Right renal cortex interstitium (tissue), 3 donors: ENCODE results near the gene NCKIPSD. TPM values are rescaled to one million over a fixed set of nuclear protein-coding genes. Genes with fewer than 3 reads are reported as not detected.

Experiments used
- DNase-seq, 3 donors: peaks; one replicate each; pipeline ENCODE4 v3.0.0-alpha.2; 2013; ENCODE audit warnings: low read depth in 3 of 3, low spot score in 2 of 3
- polyA plus RNA-seq, 3 donors: library from polyadenylated mRNA; unstranded; fragments of 120-200 nt; gene quantifications; one replicate each; pipeline ENCODE4 v1.2.1, GENCODE V29; 2013; ENCODE audit not compliant: insufficient read length in 3 of 3

The NCKIPSD gene
- polyA plus RNA-seq, 3 donors = 13.6 to 18.8 (median 18.2) TPM

DNA sequence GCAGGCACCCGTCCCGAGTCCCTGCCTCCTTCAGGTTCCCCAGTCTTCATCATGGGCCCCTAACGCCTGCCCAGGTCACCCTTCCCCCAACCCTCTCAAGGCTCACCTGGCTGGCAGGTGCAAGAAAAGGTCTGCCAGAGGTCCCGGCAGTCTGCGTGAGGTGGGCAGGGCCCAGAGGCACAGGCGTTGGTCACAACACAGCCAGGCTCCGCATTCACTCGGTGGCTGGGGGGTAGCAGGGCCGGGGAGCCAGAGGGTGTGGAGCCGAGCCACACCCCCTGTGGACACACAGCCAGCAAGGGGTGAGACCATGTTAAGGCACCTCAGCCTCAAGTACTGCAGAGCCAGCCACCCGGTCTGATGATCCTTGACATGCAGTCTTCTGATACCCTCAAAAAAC, 33.9 kb downstream of the NCKIPSD start:
- DNase-seq = no peak

DNA sequence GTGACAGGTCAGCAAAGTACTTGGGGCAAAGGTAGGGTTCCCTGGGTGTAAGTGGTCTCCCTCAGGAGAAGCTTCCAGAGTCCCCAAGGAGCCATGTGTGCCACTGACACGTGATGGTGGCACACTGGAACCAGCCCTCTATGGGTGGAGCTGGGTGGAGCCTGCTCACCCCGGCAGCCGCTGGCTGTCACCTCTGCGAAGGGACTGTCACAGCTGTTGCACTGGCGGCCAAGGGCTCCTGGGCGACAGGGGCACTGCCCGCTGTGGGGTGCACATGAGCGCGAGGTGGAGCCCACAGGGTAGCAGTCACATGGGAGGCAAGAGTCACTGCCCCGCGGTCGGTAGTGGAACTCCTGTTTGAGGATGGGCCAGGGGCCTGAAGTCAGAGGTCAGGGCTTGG, 35.0 kb downstream of the NCKIPSD start:
- no peak for DNase-seq

DNA sequence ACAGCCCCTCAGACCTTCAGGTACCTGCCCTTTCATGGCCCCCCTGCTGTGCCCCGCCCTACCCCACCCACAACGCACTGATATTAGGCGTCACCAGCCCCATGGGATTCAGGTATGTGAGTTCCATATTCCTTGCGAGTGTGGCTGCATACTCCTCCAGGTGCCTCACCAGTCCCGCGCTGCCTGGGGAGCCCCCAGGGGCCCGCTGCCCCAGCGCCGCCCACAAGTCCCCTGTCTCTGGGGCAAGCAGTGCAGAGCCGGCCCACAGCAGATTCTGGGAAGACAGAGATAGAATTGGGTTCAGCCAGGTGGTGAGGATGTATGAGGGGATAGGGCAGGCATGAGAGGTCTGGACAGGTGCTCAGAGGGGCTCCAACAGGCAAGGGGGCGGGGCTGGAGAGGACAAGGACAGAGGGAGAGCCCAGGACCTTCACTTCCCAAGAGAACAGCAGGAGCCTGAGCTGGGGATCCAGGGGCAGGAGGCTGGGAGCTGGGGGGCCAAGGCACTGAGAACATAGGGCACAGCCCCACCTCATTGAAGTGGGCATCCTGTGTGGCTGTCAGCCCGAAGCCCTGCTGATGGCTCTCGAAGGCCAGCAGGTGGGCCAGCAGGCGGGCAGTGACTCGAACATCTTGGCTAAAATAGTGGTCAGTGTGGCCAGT, 37.4 kb downstream of the NCKIPSD start:
- no peak for DNase-seq

DNA sequence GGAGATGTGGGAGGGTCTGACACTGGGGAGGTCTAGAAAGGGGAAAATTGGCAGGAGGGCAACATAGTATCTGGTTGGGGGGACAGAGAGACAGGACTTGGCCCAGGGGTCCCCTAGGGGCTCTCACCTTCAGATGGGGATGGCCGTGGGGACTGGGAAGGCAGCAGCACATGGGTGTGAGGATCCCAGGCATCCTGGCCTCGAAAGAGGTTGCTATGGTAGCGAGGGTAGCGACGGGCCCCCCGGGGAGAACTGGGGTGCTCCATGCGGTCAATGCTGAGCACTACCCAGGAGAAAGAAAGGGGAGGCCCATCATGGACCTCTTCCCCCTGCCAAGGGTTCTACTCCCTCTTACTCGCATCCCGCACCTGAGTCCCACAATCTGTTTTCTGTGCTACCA, 38.0 kb downstream of the NCKIPSD start:
- no peak for DNase-seq

DNA sequence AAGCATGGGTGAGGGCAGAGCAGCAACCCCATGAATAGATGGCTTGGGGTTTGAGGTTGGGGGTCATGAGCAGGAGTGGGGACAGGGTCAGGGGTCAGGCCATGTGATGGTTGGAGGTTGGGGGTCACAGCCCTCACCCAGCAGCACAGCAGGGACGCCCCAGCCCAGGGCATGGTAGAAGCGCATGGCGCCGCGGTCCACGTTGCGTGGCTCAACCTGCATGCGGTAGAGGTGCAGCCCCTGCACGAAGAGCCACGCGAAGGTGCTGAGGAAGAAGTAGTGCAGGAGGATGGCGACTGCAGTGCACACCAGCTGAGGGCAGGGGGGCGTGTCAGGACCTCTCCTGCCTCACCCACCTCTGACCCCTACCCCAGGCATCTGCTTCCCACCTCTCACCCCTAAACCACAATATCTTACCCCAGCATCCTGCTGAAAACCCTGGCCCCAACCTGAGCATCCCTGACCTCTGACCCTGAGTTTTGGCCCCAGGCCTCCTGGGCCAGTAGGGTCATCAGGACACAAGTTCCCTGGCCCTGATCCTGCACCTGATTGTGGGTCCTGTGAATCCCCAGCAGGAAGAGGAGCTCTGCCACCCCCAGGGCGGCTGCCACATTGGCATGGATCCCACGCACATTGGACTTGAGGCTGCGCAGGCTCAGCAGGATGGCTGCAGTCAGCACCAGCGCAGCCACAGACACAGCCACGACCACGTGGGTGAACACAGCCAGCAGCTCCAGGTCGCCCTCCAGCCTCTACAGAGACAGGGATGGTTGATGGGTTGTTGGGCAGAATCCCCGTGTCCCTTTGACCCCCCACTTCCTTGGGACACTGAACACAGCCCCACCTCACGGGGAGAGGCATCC, 40.6 kb downstream of the NCKIPSD start:
- DNase-seq = no peak

DNA sequence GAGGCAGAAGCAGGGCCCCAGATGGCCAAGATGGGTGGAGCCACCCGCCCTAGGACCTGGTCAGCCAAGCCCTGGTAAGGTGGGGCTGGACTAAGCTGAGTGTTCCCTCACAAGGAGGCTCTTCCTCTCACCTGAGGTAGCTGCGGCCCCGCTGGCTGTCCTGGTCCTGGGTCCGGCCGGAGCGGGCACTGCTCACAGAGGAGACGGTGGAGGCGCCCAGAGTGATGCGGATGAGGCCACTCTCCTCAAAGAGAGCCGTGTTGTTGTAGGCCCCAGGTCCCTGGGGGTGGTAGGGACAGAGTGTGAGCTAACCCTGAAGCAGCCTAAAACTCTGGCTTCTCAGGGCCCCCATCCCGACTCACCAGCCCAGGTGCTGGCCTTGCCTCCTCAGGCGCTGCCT, 43.1 kb downstream of the NCKIPSD start:
- no peak for DNase-seq

DNA sequence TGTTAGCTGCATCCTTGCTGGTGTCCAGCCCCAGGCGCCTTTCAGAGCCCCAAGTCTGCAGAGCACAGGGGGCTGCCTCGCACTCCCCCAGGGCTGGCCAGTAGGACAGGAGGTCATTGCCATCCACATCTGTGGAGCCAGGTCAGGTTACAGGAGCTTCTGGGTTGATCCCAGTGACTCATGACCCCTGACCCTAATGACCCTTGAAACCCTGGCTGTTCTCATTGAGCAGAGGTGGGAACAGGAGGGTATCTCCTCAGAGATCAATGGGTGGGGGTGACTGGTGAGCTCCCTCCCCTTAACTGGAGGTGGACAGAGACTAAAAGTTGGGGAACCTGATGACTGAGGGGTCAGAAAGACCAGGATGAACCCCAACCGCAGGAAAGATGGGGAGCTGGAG, 44.3 kb downstream of the NCKIPSD start:
- no peak for DNase-seq

DNA sequence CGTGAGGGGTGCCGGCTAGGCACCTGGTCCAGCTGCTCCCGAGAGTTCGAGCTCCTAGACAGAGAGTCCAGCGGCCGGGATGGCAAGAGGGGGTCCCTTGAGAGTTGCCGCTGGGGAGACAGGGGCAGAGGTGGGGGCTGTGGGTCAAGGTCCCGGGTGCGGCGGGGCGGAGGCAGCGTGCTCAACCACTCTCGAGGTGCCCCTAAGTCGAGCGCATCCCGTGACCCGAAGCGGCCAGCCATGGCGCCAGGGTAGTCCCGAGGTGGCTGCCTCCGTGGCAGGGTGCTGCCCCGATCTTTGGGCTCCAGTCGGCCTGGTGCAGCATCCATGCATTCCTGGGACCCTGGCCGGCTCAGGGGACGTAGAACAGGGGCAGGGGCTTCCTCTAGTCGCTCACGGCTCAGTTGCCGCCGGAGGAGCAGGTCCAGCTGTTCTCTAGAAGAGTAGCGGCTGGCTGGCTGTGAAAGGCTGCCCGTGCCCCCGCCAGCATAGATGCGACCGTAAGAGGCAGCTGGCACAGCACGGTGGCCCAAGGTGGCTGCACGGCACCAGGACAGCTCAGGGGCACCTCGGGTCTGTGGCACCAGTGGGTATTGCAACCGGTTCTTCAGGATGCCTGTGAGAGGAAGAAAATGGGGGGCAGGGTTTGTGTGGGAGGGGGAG, 45.6 kb downstream of the NCKIPSD start:
- no peak for DNase-seq

DNA sequence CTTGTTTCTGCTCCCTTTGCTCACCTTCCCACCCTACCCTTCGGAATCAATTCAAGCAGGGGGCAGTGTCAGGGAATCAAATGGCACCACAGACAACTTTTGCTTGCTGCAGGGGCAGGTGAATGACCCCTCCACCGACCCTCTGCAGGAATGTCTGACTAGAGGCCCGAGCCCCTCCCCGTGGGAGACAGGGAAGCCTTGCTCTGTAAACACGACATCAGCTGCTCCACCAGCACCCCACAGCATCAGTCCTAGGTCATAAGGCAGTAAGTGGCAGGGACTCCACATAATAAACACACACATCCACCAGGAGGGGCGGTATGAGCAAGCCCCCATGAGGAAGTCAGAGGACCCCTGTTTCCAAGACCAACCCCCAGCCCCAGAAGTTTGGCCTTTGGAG, 48.4 kb downstream of the NCKIPSD start:
- DNase-seq = no peak

DNA sequence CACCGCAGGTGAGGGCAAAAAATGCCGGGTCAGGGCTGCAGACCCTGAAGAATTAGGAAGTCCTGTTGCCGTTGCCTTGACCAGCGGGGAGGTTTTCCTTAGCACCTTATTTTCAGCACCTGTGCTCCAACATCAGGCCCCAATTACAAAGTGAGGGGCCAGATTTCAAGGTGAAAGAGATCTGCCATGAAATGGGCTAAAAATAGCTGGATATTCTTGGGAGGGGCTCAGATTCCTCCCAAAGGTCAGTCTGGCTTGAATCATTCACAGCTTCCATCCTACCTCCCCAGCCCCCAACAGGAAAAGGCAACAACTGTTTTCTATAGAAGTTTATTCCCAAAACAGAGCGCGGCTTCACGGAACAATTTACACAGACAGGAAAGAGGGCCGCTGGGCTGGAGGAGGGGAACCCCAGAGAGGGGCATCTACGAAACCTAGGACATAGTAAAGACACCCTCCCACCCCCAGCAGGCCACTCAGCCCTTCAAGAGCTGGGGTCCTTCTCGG, 49.5 kb downstream of the NCKIPSD start:
- DNase-seq = no peak

DNA sequence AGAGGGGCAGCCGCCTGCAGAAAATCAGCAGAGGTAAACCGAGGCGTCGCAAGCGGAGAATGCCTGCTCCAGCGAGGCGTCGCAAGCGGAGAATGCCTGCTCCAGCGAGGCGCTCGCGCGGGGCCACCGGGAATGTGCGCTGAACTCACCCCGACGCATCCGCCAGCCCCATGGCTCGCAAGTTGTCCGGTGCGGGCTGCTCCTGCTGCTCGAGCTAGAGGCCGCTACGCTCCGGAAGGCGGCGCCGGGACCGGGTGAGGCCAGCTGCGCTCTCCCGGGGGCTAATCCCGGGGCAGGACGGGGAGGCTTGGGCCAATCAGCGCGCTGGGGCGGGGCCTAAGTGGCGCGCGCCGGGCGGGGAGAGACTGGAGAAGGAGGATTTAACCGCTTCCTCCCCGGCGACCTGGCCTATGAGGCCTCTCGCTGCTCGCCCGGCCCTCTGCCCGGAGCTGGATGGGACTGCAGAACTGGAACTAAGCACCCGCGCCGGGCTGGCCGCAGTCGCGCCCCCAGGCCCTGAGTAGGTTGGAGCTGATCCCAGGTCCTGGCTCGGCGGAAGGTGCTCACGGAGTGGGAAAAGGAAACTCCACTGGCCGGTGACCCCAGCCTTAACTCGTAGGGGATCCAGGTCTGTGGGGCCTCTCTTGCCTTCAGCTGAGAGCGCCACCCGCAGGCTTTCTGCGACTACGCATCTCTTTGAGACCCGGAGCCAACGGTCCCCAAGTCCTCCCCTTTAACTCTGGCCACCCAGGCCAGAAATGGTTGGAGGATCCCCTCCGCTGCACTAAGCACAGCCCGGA, 50.3 kb downstream of the NCKIPSD start, which contains the start of gene SLC26A6:
Gene SLC26A6, minus strand, starts transcription at position 240 of the 800 bp plus-strand sequence. Its CDS starts 68 bp downstream, at position 172.
- peak; percentile 72 to 94 (median 90) for DNase-seq

DNA sequence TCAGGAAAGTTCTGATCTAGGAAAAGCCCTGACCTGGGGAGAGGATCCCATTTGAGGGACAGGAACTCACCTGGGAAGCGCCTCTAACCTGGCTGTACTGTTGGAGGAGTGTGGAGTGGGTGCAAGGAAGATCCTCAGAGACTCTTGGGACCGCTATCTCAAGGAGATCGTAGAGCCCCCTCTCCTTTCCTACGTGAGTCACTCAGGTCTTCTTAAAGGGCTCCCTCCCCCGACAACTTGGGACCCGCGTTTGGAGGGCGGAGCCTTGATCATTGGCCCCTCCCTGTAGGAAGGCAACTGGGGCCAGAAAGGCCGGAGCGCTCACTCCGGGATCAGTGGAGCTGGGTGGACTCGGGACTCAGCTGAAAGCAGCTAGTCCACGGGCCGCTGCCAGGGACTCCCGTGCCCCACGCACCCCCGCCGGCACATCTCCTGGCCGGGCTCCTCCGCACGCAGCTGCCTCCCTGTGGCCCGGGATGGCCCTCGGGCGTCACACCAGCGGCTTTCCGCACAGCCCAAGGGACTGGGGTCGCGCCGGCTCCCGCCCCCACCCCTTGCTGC, 51.0 kb downstream of the NCKIPSD start:
- DNase-seq = no peak

DNA sequence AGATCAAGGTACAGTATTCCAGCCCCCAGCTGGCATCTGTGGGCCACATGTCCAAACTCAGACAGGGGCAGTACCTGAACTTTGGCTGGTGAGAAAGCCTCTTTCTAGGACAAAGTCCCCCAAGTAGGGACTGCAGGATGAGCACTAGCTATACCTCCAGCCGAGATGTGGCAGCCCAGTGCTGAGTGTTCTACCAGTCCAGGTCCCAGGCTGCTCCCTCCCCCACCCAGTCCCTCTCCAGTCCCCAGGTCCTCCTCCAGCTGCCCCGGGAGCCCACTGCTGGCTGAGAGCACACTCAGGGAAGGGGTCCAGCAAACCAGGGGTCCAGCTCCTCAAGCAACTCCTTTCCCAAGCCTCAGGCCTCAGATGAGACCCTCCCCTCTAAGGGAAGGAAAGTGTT, 52.0 kb downstream of the NCKIPSD start:
- no peak for DNase-seq

DNA sequence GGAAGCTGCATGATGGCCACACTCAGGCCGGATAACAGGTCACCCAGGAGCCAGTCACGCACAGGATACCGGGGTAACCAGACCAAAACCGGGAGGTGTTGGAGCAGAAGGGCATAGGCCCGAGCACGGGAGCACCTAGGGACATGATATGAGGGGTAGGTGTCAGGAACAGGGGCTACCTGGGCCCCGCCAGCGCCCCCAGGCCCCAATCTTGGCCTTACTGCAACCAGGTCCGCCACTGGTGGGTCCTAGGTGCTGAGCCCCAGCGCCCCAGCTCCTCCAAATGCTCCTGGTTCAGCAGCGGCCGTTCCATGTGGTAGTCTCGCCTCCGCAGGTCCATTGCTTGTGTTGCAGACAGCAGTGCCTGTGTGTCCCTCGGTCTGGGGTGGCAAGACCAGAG, 52.5 kb downstream of the NCKIPSD start:
- DNase-seq = no peak

DNA sequence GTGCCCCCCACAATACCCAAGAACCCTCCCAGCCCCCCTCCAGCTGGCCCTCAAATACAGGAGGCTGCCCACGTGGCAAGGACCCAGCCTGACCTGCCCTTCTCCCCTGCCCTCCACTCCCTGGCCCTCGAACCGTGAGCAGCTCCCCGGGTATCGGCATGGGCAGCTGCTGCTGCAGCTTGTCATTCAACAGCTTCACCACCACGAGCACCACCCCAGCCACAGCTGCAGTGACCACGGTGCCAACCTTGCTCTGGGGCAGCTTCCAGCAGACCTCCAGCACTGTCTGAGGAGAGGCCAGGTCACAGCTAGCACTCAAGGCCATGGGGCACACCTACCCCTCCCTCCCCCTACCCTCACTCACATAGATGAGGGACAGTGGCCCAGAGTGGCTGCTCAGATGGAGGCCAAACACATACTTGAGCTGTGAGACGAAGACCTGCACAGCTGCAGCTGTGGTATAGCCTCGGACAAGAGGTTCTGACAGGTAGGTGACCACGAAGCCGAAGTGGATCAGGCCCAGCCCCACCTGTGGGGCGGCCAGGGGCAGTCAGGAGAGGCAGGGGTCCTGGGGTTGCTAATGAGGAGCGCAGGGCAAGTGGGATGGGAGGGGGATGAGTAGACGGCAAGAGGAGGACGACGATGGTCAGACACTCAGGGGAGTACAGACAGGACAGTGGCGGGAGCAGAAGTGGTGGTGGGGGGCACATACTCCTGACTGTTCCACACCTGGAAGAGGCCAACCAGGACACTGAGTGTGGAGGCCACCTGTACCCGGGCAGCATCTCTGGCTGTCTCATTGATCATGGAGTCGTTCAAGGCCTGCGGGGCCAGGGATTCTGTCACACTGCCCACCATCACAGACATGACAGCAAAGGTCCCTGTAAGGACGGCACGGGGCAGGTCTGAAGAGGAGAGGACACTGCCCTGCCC, 53.9 kb downstream of the NCKIPSD start:
- DNase-seq = no peak

DNA sequence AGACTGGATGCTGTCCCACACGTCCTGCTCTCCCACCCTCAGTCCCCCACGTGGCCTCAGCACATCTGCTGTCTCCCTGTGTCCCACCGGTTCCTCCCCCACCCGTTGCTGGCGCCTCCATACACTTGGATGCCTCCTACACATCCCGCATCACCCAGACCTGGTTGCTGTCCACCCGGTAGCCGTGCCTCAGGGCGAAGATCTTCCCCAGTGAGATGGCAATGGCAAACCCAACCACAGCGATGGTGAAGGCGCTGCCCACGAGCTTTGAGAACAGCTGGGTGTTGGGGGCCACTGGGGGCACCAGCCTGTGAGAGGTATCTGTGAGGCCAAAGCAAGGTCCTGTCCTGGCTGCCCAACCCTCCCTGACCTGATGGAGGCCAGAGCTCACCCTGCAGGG, 54.9 kb downstream of the NCKIPSD start:
- no peak for DNase-seq

DNA sequence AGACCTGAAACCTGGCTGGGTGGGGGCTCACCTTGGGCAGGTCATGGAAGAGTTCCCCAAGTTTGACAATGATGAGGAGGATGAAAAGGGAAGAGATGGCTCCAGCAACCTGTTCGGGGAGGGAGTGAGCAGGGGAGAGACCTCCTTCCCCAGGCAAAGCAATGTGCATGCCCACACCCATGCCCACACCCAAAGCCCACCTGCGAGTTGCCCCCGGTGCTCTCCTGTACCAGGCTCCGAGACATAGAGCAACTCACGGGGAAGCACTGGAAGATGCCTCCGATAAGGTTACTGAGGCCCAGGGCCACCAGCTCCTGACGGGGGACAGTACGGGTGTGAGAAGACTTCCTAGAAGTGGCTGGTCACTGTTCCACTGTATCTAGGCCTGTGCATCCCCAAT, 55.3 kb downstream of the NCKIPSD start:
- DNase-seq = no peak

DNA sequence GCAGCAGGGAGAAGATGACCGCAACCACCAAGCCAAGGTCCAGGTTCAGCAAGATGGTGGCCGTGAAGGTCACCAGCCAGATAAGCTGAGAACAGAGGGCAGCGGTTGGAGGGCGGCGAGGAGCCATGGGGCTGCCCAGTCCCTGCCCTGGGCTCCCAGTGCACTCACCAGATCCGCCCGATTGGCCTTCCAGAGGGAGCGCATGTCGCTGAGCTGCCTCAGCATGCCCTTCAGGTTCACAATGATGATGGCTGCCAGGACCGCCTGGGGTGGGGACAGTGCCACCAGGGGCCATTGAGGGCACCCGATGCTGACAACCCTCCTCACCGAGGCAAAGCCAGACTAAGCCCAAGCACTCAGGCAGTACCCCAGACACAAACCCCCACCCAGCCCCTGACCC, 55.8 kb downstream of the NCKIPSD start:
- DNase-seq = no peak
